Fibroblast of mammary gland (primary cell): Measurements from ENCODE around the gene RASA1.
A peak's percentile ranks its signal among the peaks of the same experiment; 100 is the strongest.
"Not testable (repeated sequence)": the region's sequence is repeated elsewhere in the genome, so short reads cannot be mapped to it uniquely, and the experiment has no call there.

Source experiments
- DNase-seq: peaks from one replicate; pipeline ENCODE4 v3.0.0-alpha.2; 2010; ENCODE audit warnings: low read depth
- H3K4me3 ChIP-seq: 2 replicates; pipeline ENCODE4 v1.5.1; 2011; ENCODE audit warnings: low read depth, mild to moderate bottlenecking, low read length, moderate library complexity; ENCODE audit not compliant: control insufficient read depth
- CTCF ChIP-seq: conservative IDR thresholded peaks from 2 replicates; pipeline ENCODE4 v1.5.1; 2011; ENCODE audit warnings: low read depth, low read length, inconsistent platforms; ENCODE audit not compliant: control insufficient read depth, insufficient read depth

RASA1 gene

GRCh38 chr5:87302061-87302460 lies 34.4 kb downstream of the RASA1 start:
- peak; percentile 85 for DNase-seq
- no peak overlapping the region for H3K4me3 ChIP-seq
- no peak for TF ChIP-seq CTCF

GRCh38 chr5:87303324-87303723 lies 35.6 kb downstream of the RASA1 start:
- DNase-seq, result no peak
- no peak for TF ChIP-seq CTCF
- no peak overlapping the region for H3K4me3 ChIP-seq

- DNase-seq, H3K4me3 ChIP-seq: not testable (repeated sequence)
Measured at GRCh38 chr5:87306090-87306489, 38.4 kb downstream of the RASA1 start.

- no peak for DNase-seq
- no peak for TF ChIP-seq CTCF
- no peak overlapping the region for H3K4me3 ChIP-seq
Measured at GRCh38 chr5:87307796-87308423, 40.2 kb downstream of the RASA1 start.

GRCh38 chr5:87311405-87312279 lies 44.0 kb downstream of the RASA1 start:
- no peak for TF ChIP-seq CTCF
- no peak overlapping the region for H3K4me3 ChIP-seq
- DNase-seq, result no peak

GRCh38 chr5:87313216-87313615 lies 45.5 kb downstream of the RASA1 start:
- TF ChIP-seq CTCF, result no peak
- H3K4me3 ChIP-seq, result no peak overlapping the region
- DNase-seq, result no peak

GRCh38 chr5:87319469-87319868 lies 51.8 kb downstream of the RASA1 start:
- H3K4me3 ChIP-seq, result no peak overlapping the region
- DNase-seq, result no peak
- no peak for TF ChIP-seq CTCF
